Stimulated activated naive CD8-positive, alpha-beta T cell treated with anti-CD3 and anti-CD28 coated beads, Interleukin-15, amount 100 ng/mL, for 72 hours (primary cell): ENCODE data around the gene JMJD1C.

Source experiments
- ATAC-seq: fragments of 150-1000 bp; cut with Tn5 transposase; 2 replicates; pipeline ENCODE4 v1.10.0; 2021; ENCODE audit warnings: mild to moderate bottlenecking, moderate library complexity
- DNase-seq, 2 donors: peaks; one replicate each; pipeline ENCODE4 v3.0.0; 2021 to 2022
- H3K27ac Mint-ChIP-seq, 2 donors: one replicate each; pipeline ENCODE4 v1.8.0; 2022; ENCODE audit warnings: mild to moderate bottlenecking in 2 of 2, mixed read lengths in 2 of 2, moderate library complexity in 2 of 2
- H3K27me3 Mint-ChIP-seq: one replicate; pipeline ENCODE4 v1.8.0; 2022; ENCODE audit warnings: mixed read lengths
- H3K4me1 Mint-ChIP-seq: one replicate; pipeline ENCODE4 v1.8.0; 2022; ENCODE audit warnings: mild to moderate bottlenecking, mixed read lengths
- H3K4me3 Mint-ChIP-seq, 2 donors: one replicate each; pipeline ENCODE4 v1.8.0; 2022; ENCODE audit warnings: mild to moderate bottlenecking in 2 of 2, mixed read lengths in 2 of 2, moderate library complexity in 1 of 2
- H3K9me3 Mint-ChIP-seq, 2 donors: one replicate each; pipeline ENCODE4 v1.8.0; 2022; ENCODE audit warnings: mixed read lengths in 2 of 2

The JMJD1C gene

DNA sequence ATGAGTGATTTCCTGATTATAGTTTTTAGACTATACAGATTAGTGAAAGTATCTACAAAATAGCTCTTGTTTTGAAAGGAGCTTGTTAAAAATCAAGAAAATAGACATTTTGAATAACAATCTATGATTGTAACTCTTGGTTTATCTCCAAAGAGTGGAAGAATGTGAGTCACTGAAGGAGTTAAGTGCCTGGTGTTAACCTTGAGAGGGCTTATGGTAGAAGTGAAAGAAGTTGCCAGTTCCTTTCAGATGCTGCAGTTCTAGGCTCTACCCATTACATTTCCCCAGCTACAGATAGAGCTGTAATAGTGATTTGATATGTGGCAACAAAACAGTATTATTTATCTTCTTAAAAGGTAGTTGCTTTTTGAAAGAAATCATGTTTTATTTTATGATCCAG, 320.0 kb downstream of the JMJD1C start:
- H3K4me3 Mint-ChIP-seq, result no peak overlapping the region
- no peak overlapping the region for H3K27ac Mint-ChIP-seq
- H3K9me3 Mint-ChIP-seq, result no peaks in the 10 kb centered on the region
- DNase-seq, result no peak
- no peaks in the 10 kb centered on the region for H3K27me3 Mint-ChIP-seq
- peak; percentile 59 for ATAC-seq
- peaks cover 46% of the 10 kb centered on the region for H3K4me1 Mint-ChIP-seq

- no peak overlapping the region for H3K4me3 Mint-ChIP-seq
- H3K4me1 Mint-ChIP-seq, result peaks cover 45% of the 10 kb centered on the region
- ATAC-seq (no peak), DNase-seq (no peak)
- H3K27ac Mint-ChIP-seq, result no peak overlapping the region
- H3K9me3 Mint-ChIP-seq, result no peaks in the 10 kb centered on the region
- H3K27me3 Mint-ChIP-seq, result no peaks in the 10 kb centered on the region
Observed at GRCh38 chr10:63143987-63144386, 321.8 kb downstream of the JMJD1C start.

GRCh38 chr10:63142136-63142535, 323.6 kb downstream of the JMJD1C start:
- peaks cover 62% of the 10 kb centered on the region for H3K4me1 Mint-ChIP-seq
- H3K27ac Mint-ChIP-seq, result no peak overlapping the region
- DNase-seq (no peak), ATAC-seq (no peak)
- no peak overlapping the region for H3K4me3 Mint-ChIP-seq
- H3K27me3 Mint-ChIP-seq, result no peaks in the 10 kb centered on the region
- no peaks in the 10 kb centered on the region for H3K9me3 Mint-ChIP-seq

GRCh38 chr10:63140077-63140476, 325.7 kb downstream of the JMJD1C start:
- ATAC-seq, result no peak
- DNase-seq, result no peak
- no peaks in the 10 kb centered on the region for H3K27me3 Mint-ChIP-seq
- peaks cover 71% of the 10 kb centered on the region for H3K4me1 Mint-ChIP-seq
- peak overlapping the region in 1 of 2 donors; percentile 42 for H3K27ac Mint-ChIP-seq
- no peaks in the 10 kb centered on the region for H3K9me3 Mint-ChIP-seq
- no peak overlapping the region for H3K4me3 Mint-ChIP-seq

GRCh38 chr10:63137306-63137705, 328.5 kb downstream of the JMJD1C start:
- no peak overlapping the region for H3K4me3 Mint-ChIP-seq
- H3K27ac Mint-ChIP-seq, result no peak overlapping the region
- H3K4me1 Mint-ChIP-seq, result peaks cover 68% of the 10 kb centered on the region
- no peak for DNase-seq
- ATAC-seq, result no peak
- H3K9me3 Mint-ChIP-seq, result peaks cover 6% of the 10 kb centered on the region in 2 donors
- H3K27me3 Mint-ChIP-seq, result no peaks in the 10 kb centered on the region

- H3K4me1 Mint-ChIP-seq, result peaks cover 53% of the 10 kb centered on the region
- H3K9me3 Mint-ChIP-seq, result peaks cover 15 to 20% of the 10 kb centered on the region in 2 donors
- H3K27me3 Mint-ChIP-seq, result no peaks in the 10 kb centered on the region
- DNase-seq (no peak), ATAC-seq (no peak)
- peak overlapping the region; percentile 94 to 95 for H3K4me3 Mint-ChIP-seq
- H3K27ac Mint-ChIP-seq, result peak overlapping the region; percentile 98 to 99
Observed at GRCh38 chr10:63133821-63134557, 331.8 kb downstream of the JMJD1C start.

- Mint-ChIP-seq H3K4me1 (peaks cover 46% of the 10 kb centered on the region), H3K9me3 (peaks cover 15 to 20% of the 10 kb centered on the region in 2 donors)
- ATAC-seq, result peak; percentile 94
Observed at GRCh38 chr10:63133056-63133820, 332.5 kb downstream of the JMJD1C start, which contains the start of gene NRBF2. Gene NRBF2, plus strand, starts transcription at chr10:63133328. Its CDS starts 143 bp downstream, at chr10:63133471.

DNA sequence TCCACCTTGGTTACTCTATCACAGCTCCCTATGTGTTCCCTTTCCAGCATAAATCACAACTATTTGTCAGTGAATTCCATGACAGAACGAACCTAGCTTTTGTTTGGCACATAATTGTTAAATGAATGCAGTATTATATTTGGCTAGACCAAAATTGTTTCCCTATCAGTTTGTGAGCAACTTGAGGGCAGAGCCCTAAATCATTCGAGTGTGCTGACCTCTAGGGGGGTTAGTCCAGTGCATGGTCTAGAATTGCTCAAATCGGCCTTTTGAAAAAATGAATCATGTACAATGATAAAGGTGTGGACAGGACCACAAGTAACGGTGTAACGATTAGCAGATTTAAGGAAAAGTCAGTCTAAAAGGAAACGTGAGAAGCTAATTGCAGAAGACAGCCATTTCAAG, 333.1 kb downstream of the JMJD1C start:
- Mint-ChIP-seq H3K27me3 (no peaks in the 10 kb centered on the region), H3K27ac (peak overlapping the region in 1 of 2 donors; percentile 99), H3K4me3 (peak overlapping the region; percentile 94 to 95), H3K4me1 (peaks cover 40% of the 10 kb centered on the region), H3K9me3 (peaks cover 15 to 20% of the 10 kb centered on the region in 2 donors)
- peak in 1 of 2 donors; percentile 4 for DNase-seq
- ATAC-seq, result no peak

More at GRCh38 chr10:63133056-63133820, 332.5 kb downstream of the JMJD1C start, which contains the start of gene NRBF2:
- H3K4me3 Mint-ChIP-seq, result peak within 1 kb of the TSS; percentile 94 to 95
- peak within 1 kb of the TSS; percentile 98 to 99 for H3K27ac Mint-ChIP-seq
- H3K27me3 Mint-ChIP-seq, result no peaks in the 10 kb centered on the region
- DNase-seq, result peak; percentile 98

DNA sequence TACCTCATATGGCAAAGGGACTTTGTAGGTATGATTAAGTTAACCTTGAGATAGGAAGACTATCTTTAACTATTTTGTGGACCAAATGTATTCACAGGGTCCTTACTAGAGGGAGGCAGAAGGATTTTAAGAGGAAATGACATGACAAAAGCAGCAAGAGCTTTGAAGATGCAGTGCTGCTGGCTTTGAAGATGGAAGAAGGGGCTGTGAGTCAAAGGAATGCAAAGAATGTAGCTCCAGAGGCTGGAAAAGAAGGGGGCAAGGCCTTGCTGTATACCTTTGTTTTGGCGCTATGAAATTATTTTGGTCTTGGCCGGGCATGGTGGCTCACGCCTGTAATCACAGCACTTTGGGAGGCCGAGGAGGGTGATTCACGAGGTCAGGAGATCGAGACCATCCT, 335.9 kb downstream of the JMJD1C start:
- H3K27ac Mint-ChIP-seq, result no peak overlapping the region
- peaks cover 15 to 20% of the 10 kb centered on the region in 2 donors for H3K9me3 Mint-ChIP-seq
- peaks cover 16% of the 10 kb centered on the region for H3K4me1 Mint-ChIP-seq
- ATAC-seq (no peak), DNase-seq (no peak)
- no peak overlapping the region for H3K4me3 Mint-ChIP-seq
- H3K27me3 Mint-ChIP-seq, result no peaks in the 10 kb centered on the region

- no peaks in the 10 kb centered on the region for H3K27me3 Mint-ChIP-seq
- no peak overlapping the region for H3K4me3 Mint-ChIP-seq
- no peak overlapping the region for H3K27ac Mint-ChIP-seq
- peaks cover 9% of the 10 kb centered on the region for H3K4me1 Mint-ChIP-seq
- DNase-seq, result no peak
- no peak for ATAC-seq
- peaks cover 15 to 20% of the 10 kb centered on the region in 2 donors for H3K9me3 Mint-ChIP-seq
Observed at GRCh38 chr10:63128443-63128842, 337.3 kb downstream of the JMJD1C start.

DNA sequence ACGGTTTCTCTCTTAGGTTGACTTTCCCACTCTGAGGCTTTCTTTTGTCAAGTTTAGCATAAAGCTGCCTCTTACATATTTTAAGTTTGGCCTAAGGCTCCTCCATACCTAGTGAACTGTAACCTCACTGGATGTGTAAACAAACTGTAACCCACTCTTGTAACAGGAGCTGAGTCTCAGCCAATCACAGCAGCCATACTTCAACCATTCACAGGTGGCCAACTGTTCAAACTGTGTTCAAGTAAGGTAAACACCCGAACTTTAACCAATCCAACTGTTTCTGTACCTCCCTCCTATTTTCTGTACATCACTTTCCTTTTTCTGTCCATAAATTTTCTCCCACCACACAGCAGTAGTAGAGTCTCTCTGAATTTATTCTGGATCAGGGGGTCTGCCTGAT, 340.3 kb downstream of the JMJD1C start:
- Mint-ChIP-seq H3K27me3 (no peaks in the 10 kb centered on the region), H3K4me3 (no peak overlapping the region), H3K4me1 (no peaks in the 10 kb centered on the region), H3K27ac (no peak overlapping the region), H3K9me3 (no peaks in the 10 kb centered on the region)
- ATAC-seq (no peak), DNase-seq (no peak)

- DNase-seq (no peak), ATAC-seq (no peak)
- Mint-ChIP-seq H3K27ac (no peak overlapping the region), H3K4me1 (no peaks in the 10 kb centered on the region), H3K4me3 (no peak overlapping the region), H3K9me3 (no peaks in the 10 kb centered on the region), H3K27me3 (no peaks in the 10 kb centered on the region)
Observed at GRCh38 chr10:63123727-63124362, 341.9 kb downstream of the JMJD1C start.

- H3K27ac Mint-ChIP-seq, result peak overlapping the region in 1 of 2 donors; percentile 10
- ATAC-seq, result no peak
- no peaks in the 10 kb centered on the region for H3K27me3 Mint-ChIP-seq
- H3K9me3 Mint-ChIP-seq, result no peaks in the 10 kb centered on the region
- H3K4me3 Mint-ChIP-seq, result no peak overlapping the region
- no peaks in the 10 kb centered on the region for H3K4me1 Mint-ChIP-seq
- no peak for DNase-seq
Observed at GRCh38 chr10:63120554-63120953, 345.2 kb downstream of the JMJD1C start.

- DNase-seq (no peak), ATAC-seq (no peak)
- Mint-ChIP-seq H3K27me3 (peaks cover 5% of the 10 kb centered on the region), H3K9me3 (no peaks in the 10 kb centered on the region), H3K4me3 (no peak overlapping the region), H3K27ac (no peak overlapping the region), H3K4me1 (no peaks in the 10 kb centered on the region)
Observed at GRCh38 chr10:63119041-63119440, 346.7 kb downstream of the JMJD1C start.
